HCT116 (cell line): Measurements from ENCODE around the gene CPA4. TPM values are rescaled to one million over a fixed set of nuclear protein-coding genes. Genes with fewer than 3 reads are reported as not detected.

ENCODE experiments used
- ATAC-seq: fragments of 200-7000 bp; cut with Tn5 transposase; 2 replicates; pipeline ENCODE4 v1.9.1; 2020; ENCODE audit warnings: mild to moderate bottlenecking, moderate library complexity
- BruUV-seq: library from RNA; stranded (reverse); fragments of 400-500 nt; replicated peaks from 2 replicates; lab custom pipeline; 2021; lab: Mats Ljungman, UMichigan
- CTCF ChIA-PET: fragments of 300-600 bp; sonication (Branson Sonifier 250); formaldehyde crosslinking; loops from one replicate; lab custom pipeline; 2021; ENCODE audit warnings: antibody characterized with exemption; lab: Charles Lee
- POLR2A ChIA-PET: fragments of 300-600, 350-600 bp; sonication (Branson Sonifier 250); formaldehyde crosslinking; loops from one replicate; lab custom pipeline; 2021; ENCODE audit warnings: antibody characterized with exemption; lab: Charles Lee
- RAD21 ChIA-PET, 2 experiments: fragments of 300-600 bp; sonication (Branson Sonifier 250); formaldehyde crosslinking; loops; one replicate each; lab custom pipeline; 2023; ENCODE audit warnings: low total read pairs in 2 of 2; ENCODE audit not compliant: uncharacterized antibody in 2 of 2, unreplicated experiment in 2 of 2, low non-redundant PET in 1 of 2; lab: Charles Lee
- DNase-seq: peaks from one replicate; pipeline ENCODE4 v3.0.0-alpha.2; 2010; ENCODE audit warnings: low read depth, low spot score
- H2AFZ ChIP-seq: fragments of 200-600 bp; shearing (Covaris generic), sonication (generic); 2 replicates; pipeline ENCODE4 v1.6.1; 2017; ENCODE audit warnings: low read depth, mixed run types, mixed read lengths, antibody characterized with exemption, low read length; ENCODE audit not compliant: poor library complexity, severe bottlenecking
- H3K27ac ChIP-seq: 2 replicates; pipeline ENCODE4 v1.5.1; 2012; ENCODE audit warnings: low read depth, low read length
- H3K27me3 ChIP-seq: fragments of 200-600 bp; sonication (generic); 2 replicates; pipeline ENCODE4 v1.6.1; 2016; ENCODE audit warnings: mixed run types, low read length, mixed read lengths; ENCODE audit not compliant: insufficient read depth
- H3K36me3 ChIP-seq, 2 experiments: fragments of 200-500 bp in 1 of 2; fragments of 200-600 bp in 1 of 2; sonication (Bioruptor generic) in 1 of 2; sonication (generic) in 1 of 2; 2 replicates each; pipeline versions ENCODE4 v1.5.1 to v1.6.1; 2014 to 2016; ENCODE audit warnings: low read length in 2 of 2, inconsistent platforms in 1 of 2, mixed read lengths in 1 of 2, mixed run types in 1 of 2; ENCODE audit not compliant: insufficient read depth in 2 of 2, control insufficient read depth in 1 of 2
- H3K4me1 ChIP-seq, 2 experiments: fragments of 200-600 bp in 1 of 2; sonication (generic) in 1 of 2; 2 replicates each; pipeline versions ENCODE4 v1.5.1 to v1.6.1; 2012 to 2017; ENCODE audit warnings: low read length in 2 of 2, inconsistent platforms in 1 of 2, mild to moderate bottlenecking in 1 of 2, mixed read lengths in 1 of 2, mixed run types in 1 of 2, moderate library complexity in 1 of 2; ENCODE audit not compliant: insufficient read depth in 2 of 2, control insufficient read depth in 1 of 2
- H3K4me2 ChIP-seq: fragments of 200-600 bp; sonication (generic); 2 replicates; pipeline ENCODE4 v1.6.1; 2017; ENCODE audit warnings: mixed run types, low read length, mixed read lengths
- H3K4me3 ChIP-seq, 2 experiments: fragments of 200-600 bp in 1 of 2; sonication (generic) in 1 of 2; replicated peaks in 1 of 2; 2 replicates each; pipeline ENCODE4 v1.5.1; 2011 to 2016; ENCODE audit warnings: low read length in 2 of 2, control low read depth in 1 of 2, low read depth in 1 of 2, mild to moderate bottlenecking in 1 of 2, mixed read lengths in 1 of 2, mixed run types in 1 of 2
- H3K79me2 ChIP-seq: fragments of 200-600 bp; sonication (generic); 2 replicates; pipeline ENCODE4 v1.6.1; 2017; ENCODE audit warnings: mild to moderate bottlenecking, mixed run types, low read length, moderate library complexity, mixed read lengths; ENCODE audit not compliant: insufficient read depth
- H3K9ac ChIP-seq: fragments of 200-600 bp; sonication (generic); 2 replicates; pipeline ENCODE4 v1.6.1; 2016; ENCODE audit warnings: low read length, mixed read lengths
- H3K9me2 ChIP-seq: fragments of 200-600 bp; sonication (generic), shearing (Covaris generic); 2 replicates; pipeline ENCODE4 v1.6.1; 2017; ENCODE audit warnings: mixed run types, mild to moderate bottlenecking, moderate library complexity; ENCODE audit not compliant: insufficient read depth
- H3K9me3 ChIP-seq, 2 experiments: fragments of 200-500 bp in 1 of 2; fragments of 200-600 bp in 1 of 2; sonication (Bioruptor generic) in 1 of 2; sonication (generic) in 1 of 2; 2 replicates each; pipeline ENCODE4 v1.6.1; 2014 to 2017; ENCODE audit warnings: low read length in 2 of 2, mixed read lengths in 2 of 2, inconsistent platforms in 1 of 2, low read depth in 1 of 2, mild to moderate bottlenecking in 1 of 2, mixed run types in 1 of 2, moderate library complexity in 1 of 2; ENCODE audit not compliant: control insufficient read depth in 1 of 2, insufficient read depth in 1 of 2
- H4K20me1 ChIP-seq: fragments of 200-600 bp; sonication (generic), shearing (Covaris generic); 2 replicates; pipeline ENCODE4 v1.6.1; 2017; ENCODE audit warnings: mixed run types, mild to moderate bottlenecking, moderate library complexity; ENCODE audit not compliant: insufficient read depth
- ATF3 ChIP-seq: IDR thresholded peaks from 2 replicates; pipeline ENCODE4 v1.6.1; 2012
- CEBPB ChIP-seq: IDR thresholded peaks from 2 replicates; pipeline ENCODE4 v1.6.1; 2012; ENCODE audit warnings: low read depth
- EGR1 ChIP-seq: IDR thresholded peaks from 2 replicates; pipeline ENCODE4 v1.6.1; 2012; ENCODE audit warnings: low read depth
- EZH2 ChIP-seq: fragments of 200-600 bp; sonication (generic); IDR thresholded peaks from 2 replicates; pipeline ENCODE4 v1.6.1; 2017; ENCODE audit warnings: antibody characterized with exemption, mixed run types
- MAX ChIP-seq: IDR thresholded peaks from 2 replicates; pipeline ENCODE4 v1.6.1; 2012
- POLR2AphosphoS5 ChIP-seq: IDR thresholded peaks from 2 replicates; pipeline ENCODE4 v1.6.1; 2011; ENCODE audit warnings: mild to moderate bottlenecking, low read depth, low read length, moderate library complexity
- SRF ChIP-seq: IDR thresholded peaks from 2 replicates; pipeline ENCODE4 v1.6.1; 2012; ENCODE audit warnings: low read depth
- TCF7L2 ChIP-seq: IDR thresholded peaks from 2 replicates; pipeline ENCODE4 v1.7.0; 2011; ENCODE audit warnings: borderline replicate concordance, inconsistent platforms; ENCODE audit not compliant: insufficient read depth, insufficient read length; ENCODE audit errors: extremely low read depth
- YY1 ChIP-seq: IDR thresholded peaks from 2 replicates; pipeline ENCODE4 v1.6.1; 2011; ENCODE audit warnings: low read length, low read depth, moderate library complexity, mild to moderate bottlenecking; ENCODE audit not compliant: insufficient replicate concordance; ENCODE audit errors: extremely low read depth
- ZNF274 ChIP-seq: fragments of 200-500 bp; sonication (Bioruptor generic); IDR thresholded peaks from 2 replicates; pipeline ENCODE4 v1.6.1; 2014; ENCODE audit warnings: mild to moderate bottlenecking, low read depth, low read length, inconsistent platforms
- intact Hi-C: fragments of 100-400 bp; cut with micrococcal nuclease; formaldehyde crosslinking; loops from 2 replicates; pipeline ENCODE4 v1.10.0; 2022
- total RNA-seq: library from RNA; stranded (reverse); gene quantifications from one replicate; pipeline ENCODE4 v1.2.1, GENCODE V29; 2021; ENCODE audit not compliant: unreplicated experiment

The CPA4 gene
- total RNA-seq, 1 experiment from 2014 or later: 38.7 TPM

GRCh38 chr7:130367836-130368746 is 75.1 kb downstream of the CPA4 start:
- ChIA-PET POLR2A (no interaction called here), CTCF (no interaction called here), RAD21 (no interaction called here)
- Histone ChIP-seq H3K4me2 (no peak overlapping the region), H3K27ac (no peak overlapping the region), H4K20me1 (no peaks in the 10 kb centered on the region), H3K9me3 (no peaks in the 10 kb centered on the region), H3K9me2 (no peaks in the 10 kb centered on the region), H2AFZ (no peak overlapping the region), H3K9ac (no peak overlapping the region), H3K4me3 (no peak overlapping the region), H3K36me3 (no peaks in the 10 kb centered on the region), H3K4me1 (peaks cover 26 to 60% of the 10 kb centered on the region in 2 experiments), H3K79me2 (no peaks in the 10 kb centered on the region), H3K27me3 (no peaks in the 10 kb centered on the region)
- DNase-seq (no peak), ATAC-seq (no peak)
- no peak for TF ChIP-seq CEBPB
- no peak for TF ChIP-seq TCF7L2
- no peak for TF ChIP-seq EGR1
- TF ChIP-seq MAX: no peak
- no peak for TF ChIP-seq YY1
- no peak for TF ChIP-seq SRF
- TF ChIP-seq POLR2AphosphoS5: no peak
- TF ChIP-seq ATF3: no peak
- TF ChIP-seq ZNF274: no peak
- TF ChIP-seq EZH2: no peak
- no TSS peak for BruUV-seq
- intact Hi-C loops: no loop called here
